Measurements from ENCODE around the gene MMP2. TPM values are rescaled to one million over a fixed set of nuclear protein-coding genes. Genes with fewer than 3 reads are reported as not detected.

Gene MMP2
- total RNA-seq, 1 experiment from 2014 or later = not detected

DNA sequence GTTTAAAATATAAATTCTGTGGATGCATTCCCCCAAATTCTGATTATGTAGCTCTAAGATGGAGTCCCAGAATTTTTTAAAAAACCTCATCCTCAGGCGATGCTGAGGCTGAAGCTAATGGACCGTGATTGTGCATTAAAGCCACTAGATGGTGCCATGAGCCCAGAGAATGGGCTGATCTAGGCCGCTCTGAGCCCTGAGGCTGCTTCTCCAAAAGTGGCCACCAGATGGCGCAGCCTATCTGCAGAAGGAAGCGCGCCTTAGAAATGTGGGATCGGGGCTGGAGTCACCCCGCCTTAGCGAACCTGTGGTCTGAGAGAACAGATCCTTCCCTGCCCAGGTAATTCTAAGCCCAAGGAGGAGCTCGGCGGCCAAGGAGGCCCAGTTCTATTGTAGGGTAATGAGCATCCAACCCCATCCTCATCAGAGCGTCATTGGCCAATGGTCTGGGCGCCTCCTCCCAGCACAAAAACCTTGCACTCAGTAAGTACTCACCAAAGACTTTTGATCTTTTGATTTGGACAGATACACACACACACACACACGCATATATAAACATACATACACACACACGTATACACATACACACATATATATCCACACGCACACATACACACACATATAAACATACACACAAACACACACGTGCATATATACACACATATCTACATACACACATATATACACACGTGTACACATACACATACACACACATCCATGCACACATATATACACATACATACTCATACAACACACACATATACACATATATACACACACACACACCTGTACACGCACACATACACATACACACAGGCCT lies 13.7 kb upstream of the MMP2 start:
- ATAC-seq (peak; percentile 93), DNase-seq (peak; percentile 86)
- H3K9me3 ChIP-seq (ENCODE audit: low read length) = no peaks in the 10 kb centered on the region
- POLR2A ChIA-PET (ENCODE audit: unreplicated experiment) = no interaction called here
- TF ChIP-seq EZH2phosphoT487 (IDR thresholded peaks at IDR 0.05; ENCODE audit: borderline replicate concordance, low read length) = no peak
- TF ChIP-seq CTCF (conservative IDR thresholded peaks at IDR 0.05; ENCODE audit: low read depth, low read length) = peak; percentile 98
- no peak for TF ChIP-seq EZH2 (IDR thresholded peaks at IDR 0.05; ENCODE audit: low read length, unreplicated experiment)
- peak overlapping the region; percentile 58 for H3K4me2 ChIP-seq (ENCODE audit: low read length)
- no peak overlapping the region for H3K9ac ChIP-seq (ENCODE audit: low read length)
- no TSS peak for BruUV-seq (replicated peaks)
- CTCF ChIA-PET = interaction anchor here (0.5 to 1.0 kb wide), 4 partner anchors 79 to 1912 kb away, joined by 3 to 4 read pairs (median 3); no protein-coding TSS in a partner anchor
- peaks cover 1% of the 10 kb centered on the region; the same call in 1 of the 2 replicates for H3K4me1 ChIP-seq (ENCODE audit: insufficient read depth, low read length)
- no peaks in the 10 kb centered on the region for H3K9me2 ChIP-seq (replicated peaks; ENCODE audit: low read length)
- H3K79me2 ChIP-seq (ENCODE audit: low read length) = no peaks in the 10 kb centered on the region
- H4K20me1 ChIP-seq (ENCODE audit: low read length) = no peaks in the 10 kb centered on the region
- no peak overlapping the region for H3K4me3 ChIP-seq (ENCODE audit: low read length)
- peaks cover 2% of the 10 kb centered on the region; the same call in 1 of the 2 replicates for H3K36me3 ChIP-seq (ENCODE audit: low read depth, low read length)
- no peaks in the 10 kb centered on the region for H3K27me3 ChIP-seq (ENCODE audit: low read length)
- H2AFZ ChIP-seq (ENCODE audit: low read length) = no peak overlapping the region
- intact Hi-C loops (cut with micrococcal nuclease) = loop anchor here (5.0 to 10.0 kb wide), 2 partner anchors 377 to 1690 kb away; no protein-coding TSS in a partner anchor
- no peaks in the 10 kb centered on the region for H3F3A ChIP-seq (ENCODE audit: low read length, unreplicated experiment)
- no peak overlapping the region for H3K27ac ChIP-seq (ENCODE audit: low read length)

DNA sequence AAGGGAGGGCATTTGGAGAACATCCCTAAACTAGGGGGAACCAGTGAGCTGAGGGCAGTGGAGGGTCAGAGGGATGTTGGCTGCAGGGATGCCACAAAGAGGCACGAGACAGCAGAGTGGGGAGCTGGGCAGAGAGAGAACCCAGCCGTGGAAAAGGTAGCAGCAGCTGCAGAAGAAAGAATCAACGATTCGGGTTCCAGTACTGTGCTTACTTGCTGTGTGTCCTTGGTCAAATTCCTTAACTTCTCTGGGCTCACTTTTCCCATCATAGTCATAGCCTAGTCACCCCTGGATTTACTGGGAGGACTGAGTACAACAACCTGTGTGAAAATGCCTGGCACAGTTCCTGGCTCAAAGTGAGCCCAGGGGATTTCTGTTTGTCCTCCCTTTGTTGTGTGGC lies 12.8 kb upstream of the MMP2 start:
- H3K79me2 ChIP-seq (ENCODE audit: low read length) = no peaks in the 10 kb centered on the region
- BruUV-seq (replicated peaks) = no TSS peak
- ATAC-seq (no peak), DNase-seq (no peak)
- peaks cover 10% of the 10 kb centered on the region for H3K4me1 ChIP-seq (ENCODE audit: insufficient read depth, low read length)
- POLR2A ChIA-PET (ENCODE audit: unreplicated experiment) = no interaction called here
- H3K9me3 ChIP-seq (ENCODE audit: low read length) = no peaks in the 10 kb centered on the region
- no peaks in the 10 kb centered on the region for H3K9me2 ChIP-seq (replicated peaks; ENCODE audit: low read length)
- H2AFZ ChIP-seq (ENCODE audit: low read length) = no peak overlapping the region
- no peaks in the 10 kb centered on the region for H3F3A ChIP-seq (ENCODE audit: low read length, unreplicated experiment)
- H3K4me2 ChIP-seq (ENCODE audit: low read length) = no peak overlapping the region
- peaks cover 2% of the 10 kb centered on the region; the same call in 1 of the 2 replicates for H3K36me3 ChIP-seq (ENCODE audit: low read depth, low read length)
- no peak overlapping the region for H3K4me3 ChIP-seq (ENCODE audit: low read length)
- intact Hi-C loops (cut with micrococcal nuclease) = loop anchor here (5.0 to 10.0 kb wide), 2 partner anchors 376 to 1691 kb away; no protein-coding TSS in a partner anchor
- H4K20me1 ChIP-seq (ENCODE audit: low read length) = no peaks in the 10 kb centered on the region
- TF ChIP-seq EZH2phosphoT487 (IDR thresholded peaks at IDR 0.05; ENCODE audit: borderline replicate concordance, low read length) (no peak), EZH2 (IDR thresholded peaks at IDR 0.05; ENCODE audit: low read length, unreplicated experiment) (no peak), CTCF (conservative IDR thresholded peaks at IDR 0.05; ENCODE audit: low read depth, low read length) (no peak)
- CTCF ChIA-PET = no interaction called here
- no peaks in the 10 kb centered on the region for H3K27me3 ChIP-seq (ENCODE audit: low read length)
- H3K9ac ChIP-seq (ENCODE audit: low read length) = no peak overlapping the region
- no peak overlapping the region for H3K27ac ChIP-seq (ENCODE audit: low read length)

DNA sequence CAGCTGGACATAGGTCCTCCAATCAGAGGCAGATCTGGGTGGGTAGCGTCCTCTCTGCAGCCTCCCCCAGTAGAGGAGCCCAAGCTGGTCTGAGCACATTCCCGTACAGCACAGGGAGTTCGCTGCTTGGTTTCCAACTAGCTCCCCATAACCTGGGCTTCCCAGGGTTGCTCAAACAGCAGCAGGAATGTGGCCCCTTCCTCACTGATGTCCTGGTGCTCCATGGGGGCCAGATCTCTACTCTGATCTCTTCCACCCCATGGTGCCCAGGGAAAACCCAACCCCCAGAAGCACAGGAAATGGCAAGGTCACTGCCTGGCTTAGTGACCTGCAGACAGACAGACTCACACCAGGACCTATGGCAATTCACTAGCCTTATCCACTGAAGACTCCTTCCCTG lies 11.1 kb upstream of the MMP2 start:
- Histone ChIP-seq H3K9me2 (replicated peaks; ENCODE audit: low read length) (no peaks in the 10 kb centered on the region), H3K27ac (ENCODE audit: low read length) (no peak overlapping the region), H3K4me2 (ENCODE audit: low read length) (no peak overlapping the region), H2AFZ (ENCODE audit: low read length) (no peak overlapping the region), H3K9me3 (ENCODE audit: low read length) (no peaks in the 10 kb centered on the region), H4K20me1 (ENCODE audit: low read length) (no peaks in the 10 kb centered on the region), H3K4me3 (ENCODE audit: low read length) (no peak overlapping the region), H3K4me1 (ENCODE audit: insufficient read depth, low read length) (peaks cover 23% of the 10 kb centered on the region), H3K36me3 (ENCODE audit: low read depth, low read length) (peaks cover 2% of the 10 kb centered on the region; the same call in 1 of the 2 replicates), H3K9ac (ENCODE audit: low read length) (no peak overlapping the region), H3K27me3 (ENCODE audit: low read length) (no peaks in the 10 kb centered on the region), H3F3A (ENCODE audit: low read length, unreplicated experiment) (no peaks in the 10 kb centered on the region), H3K79me2 (ENCODE audit: low read length) (no peaks in the 10 kb centered on the region)
- BruUV-seq (replicated peaks) = no TSS peak
- no peak for DNase-seq
- ChIA-PET CTCF (no interaction called here), POLR2A (ENCODE audit: unreplicated experiment) (no interaction called here)
- ATAC-seq = no peak
- intact Hi-C loops (cut with micrococcal nuclease) = loop anchor here (5.0 to 10.0 kb wide), 2 partner anchors 374 to 1693 kb away; no protein-coding TSS in a partner anchor
- TF ChIP-seq EZH2 (IDR thresholded peaks at IDR 0.05; ENCODE audit: low read length, unreplicated experiment) = no peak
- TF ChIP-seq EZH2phosphoT487 (IDR thresholded peaks at IDR 0.05; ENCODE audit: borderline replicate concordance, low read length) = no peak
- TF ChIP-seq CTCF (conservative IDR thresholded peaks at IDR 0.05; ENCODE audit: low read depth, low read length) = no peak
